ENCODE measurements around the gene HOXD8.

HOXD8 gene

DNA sequence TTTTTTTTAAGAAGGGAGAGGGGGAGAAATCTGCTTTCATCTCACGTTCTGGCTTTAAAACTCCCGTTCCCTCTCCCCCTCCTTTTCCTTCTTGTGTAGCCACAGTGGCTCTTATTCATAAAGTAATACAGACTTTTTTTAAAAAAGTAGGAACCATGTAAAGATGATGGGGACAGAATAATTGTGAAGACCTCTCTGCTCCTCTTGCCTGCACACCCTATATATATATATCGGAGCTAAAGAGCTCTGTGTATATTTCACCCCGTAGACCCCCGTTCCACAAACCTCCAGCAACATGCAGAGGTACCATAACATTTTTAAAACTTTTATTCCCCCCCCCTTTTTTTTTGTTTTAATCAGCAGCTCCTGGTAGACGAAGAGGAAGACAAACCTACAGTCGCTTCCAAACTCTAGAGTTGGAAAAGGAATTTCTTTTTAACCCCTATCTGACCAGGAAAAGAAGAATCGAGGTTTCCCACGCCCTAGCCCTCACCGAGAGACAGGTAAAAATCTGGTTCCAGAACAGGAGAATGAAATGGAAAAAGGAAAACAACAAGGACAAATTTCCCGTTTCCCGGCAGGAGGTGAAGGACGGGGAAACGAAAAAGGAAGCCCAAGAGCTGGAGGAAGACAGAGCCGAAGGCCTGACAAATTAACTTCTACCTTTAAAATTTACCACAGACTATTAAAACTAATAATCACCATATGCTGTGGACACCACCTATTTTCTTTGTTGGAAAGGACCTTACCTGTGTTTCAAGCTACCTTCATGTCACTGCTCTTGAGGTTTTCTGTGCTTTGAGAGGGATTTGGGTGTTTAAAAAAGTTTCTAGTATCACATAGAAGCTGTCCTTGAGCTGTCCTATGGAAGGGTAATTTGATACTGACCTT, 1.7 kb downstream of the HOXD8 start:
- DNase-seq, result no peak

DNA sequence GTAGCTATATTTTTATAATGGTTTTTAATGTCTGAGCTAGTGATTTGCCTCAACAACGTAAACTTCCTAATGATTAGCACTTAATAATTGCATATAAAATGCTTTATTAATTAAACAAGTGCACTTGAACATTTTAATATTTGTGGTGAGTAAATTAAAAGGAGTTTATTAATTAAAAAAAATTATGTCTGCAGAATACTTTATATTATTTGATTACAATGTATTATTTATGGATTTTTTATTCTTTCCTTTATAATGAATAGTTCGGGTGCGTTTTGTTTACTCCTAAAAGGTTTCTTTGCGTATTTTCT, 2.3 kb downstream of the HOXD8 start:
- DNase-seq, result no peak

DNA sequence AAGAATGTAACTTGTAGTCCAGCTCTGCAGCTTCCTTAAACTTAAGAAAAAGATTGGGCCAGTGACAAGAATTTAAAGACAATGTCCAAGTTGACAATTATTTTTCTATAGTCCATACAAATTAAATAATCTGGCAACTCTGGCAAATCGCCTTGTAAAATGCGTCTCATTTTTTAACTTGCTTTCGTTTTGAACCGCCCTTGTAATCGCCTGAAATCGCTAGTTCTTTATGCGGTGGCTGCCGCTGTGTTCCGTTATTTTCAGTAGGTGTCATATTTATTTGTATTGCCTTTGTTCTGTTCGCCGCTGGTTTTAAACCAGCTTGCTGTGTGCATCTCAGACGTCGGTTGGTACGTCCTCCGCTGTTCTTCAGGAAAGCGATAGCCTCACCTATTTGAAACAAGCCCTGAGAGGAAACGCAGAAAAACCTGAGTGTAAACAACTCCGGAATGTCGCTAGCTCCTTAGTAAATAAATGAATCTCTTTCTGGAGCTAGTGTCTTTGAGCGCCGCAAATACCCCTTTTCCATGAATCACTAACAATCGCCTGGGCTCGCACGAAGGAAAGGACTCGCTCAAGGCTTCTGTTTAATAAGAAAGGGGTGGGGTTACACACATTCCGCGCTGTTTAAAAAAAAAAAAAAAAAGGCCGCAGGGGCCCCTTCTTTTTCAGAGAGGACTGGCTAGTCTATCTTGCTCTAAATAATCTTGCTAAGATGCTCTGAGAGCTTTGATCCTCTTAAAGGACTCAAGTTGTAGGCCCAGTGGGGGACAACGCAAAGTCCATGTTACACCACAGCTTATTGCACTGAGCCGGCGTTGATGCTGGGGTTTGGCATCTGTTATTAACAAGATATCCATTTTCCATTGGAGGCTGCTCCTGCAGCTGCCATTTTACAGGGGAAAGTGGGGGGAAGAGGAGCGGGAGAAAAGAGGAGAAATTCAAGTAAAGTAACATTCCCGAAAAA, 3.0 kb downstream of the HOXD8 start:
- no peak for DNase-seq

DNA sequence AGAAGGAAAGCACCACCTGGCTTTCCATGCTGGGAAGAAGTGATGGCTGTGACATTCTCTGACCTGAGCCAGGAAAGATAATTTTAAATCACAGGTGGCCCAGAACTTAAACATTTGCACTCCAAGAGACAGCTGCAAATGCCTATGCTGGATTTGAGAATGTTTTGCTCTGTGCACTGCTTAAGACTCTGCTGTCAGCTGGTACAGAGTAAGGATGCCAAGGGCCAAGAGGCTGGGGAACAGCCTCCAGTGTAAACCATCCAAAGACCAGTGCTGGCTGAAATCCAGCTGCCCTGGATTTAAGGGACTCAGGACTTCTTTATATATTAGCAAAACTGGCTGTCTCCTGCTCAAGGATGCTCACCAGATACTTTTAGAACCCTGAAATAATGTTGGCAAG, 3.9 kb downstream of the HOXD8 start:
- DNase-seq, result no peak

DNA sequence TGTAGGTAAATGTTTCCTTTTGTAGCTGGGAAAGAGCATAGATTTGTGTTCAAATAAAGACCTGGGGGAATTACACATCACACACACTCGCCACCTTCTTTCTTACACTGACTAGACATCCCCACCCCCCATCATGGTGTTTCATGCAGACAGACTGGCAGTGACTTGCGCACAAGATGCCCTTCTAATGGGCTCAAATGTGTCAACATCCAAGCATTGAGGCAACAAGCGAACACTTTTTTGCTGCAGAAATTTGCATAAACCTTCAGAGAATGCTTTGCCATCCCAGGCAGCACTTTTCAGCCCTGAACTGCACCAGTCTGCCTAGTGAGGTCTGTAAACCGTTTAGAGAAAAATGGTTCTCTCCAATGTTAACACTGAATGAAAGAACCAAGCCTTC, 4.5 kb downstream of the HOXD8 start:
- no peak for DNase-seq

DNA sequence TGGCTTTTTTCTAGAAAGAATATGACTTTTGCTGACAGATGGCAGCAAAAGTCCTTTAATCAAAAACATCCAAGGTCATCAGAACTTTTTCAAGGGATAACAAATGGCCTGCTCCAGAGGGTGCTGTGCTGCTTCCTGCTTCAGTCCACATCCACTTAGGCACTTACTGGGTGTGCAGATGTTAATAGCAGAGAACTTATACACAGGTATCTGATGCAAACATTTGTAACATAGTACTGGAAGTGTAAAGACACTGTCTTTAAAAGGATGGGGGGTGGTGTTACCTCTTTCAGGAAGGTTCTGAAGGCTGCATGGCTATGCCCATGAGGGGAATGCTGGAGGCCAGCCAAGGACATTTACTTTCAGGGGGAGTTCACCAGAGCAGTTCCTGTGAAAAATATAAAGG, 5.5 kb downstream of the HOXD8 start:
- DNase-seq, result no peak

DNA sequence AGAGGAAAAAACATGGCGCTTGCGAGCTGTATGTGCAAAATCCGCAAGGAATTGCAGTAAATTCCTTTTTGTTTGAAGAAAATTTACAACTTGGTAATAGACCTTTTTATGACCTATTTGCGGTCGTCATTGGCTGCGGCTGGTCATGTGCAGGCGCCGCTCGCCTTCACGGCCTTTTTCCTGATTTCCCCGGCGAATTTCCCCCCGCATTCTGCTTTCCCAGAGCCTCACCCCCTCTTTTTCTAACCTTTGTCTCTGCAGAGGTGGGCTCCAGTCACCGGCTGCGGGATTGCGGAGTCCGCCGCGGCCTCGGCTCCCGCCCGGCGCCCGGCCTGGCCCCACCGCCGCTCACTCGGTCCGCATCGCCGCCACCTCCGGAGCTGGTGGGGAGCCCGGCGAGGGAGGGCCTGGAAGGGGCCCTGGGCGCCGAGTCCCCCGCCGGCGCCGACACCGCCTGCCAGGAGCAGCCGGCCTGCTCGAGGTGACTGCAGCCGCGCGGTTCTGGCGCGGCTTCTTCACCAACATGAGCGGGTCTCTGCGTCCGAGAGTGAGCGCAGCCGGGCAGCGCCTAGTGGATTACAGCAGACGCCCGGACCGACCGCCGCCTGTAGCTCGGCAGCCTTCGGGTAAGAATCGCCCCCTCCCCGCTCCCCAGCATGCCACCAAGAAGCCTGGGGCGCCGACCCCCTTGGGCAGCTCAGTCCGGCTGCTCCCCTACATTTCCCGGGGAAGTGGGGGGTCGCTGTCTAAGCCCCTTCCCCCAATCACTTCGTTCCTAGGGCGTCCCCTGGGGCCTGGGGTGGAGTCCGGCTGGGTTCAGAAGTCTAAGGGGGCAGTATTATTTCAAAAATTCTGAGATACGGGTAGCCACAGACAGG, 7.1 kb downstream of the HOXD8 start:
- no peak for DNase-seq

DNA sequence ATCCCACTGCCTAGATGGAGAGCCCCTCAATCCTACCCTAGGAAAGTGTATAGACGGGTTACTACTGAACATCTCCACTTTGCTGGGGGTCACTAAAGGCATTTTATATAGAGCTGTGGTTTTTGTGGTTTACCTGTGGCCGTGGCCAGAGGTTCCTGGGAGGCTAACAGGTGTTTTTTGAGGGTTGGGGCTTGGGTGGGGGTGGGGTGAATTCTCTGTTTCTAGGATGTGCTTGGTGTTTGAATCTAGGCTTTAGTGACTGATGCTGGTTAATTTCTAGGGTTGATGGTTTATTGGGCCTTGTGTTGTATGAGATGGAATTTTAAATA, 7.7 kb downstream of the HOXD8 start:
- no peak for DNase-seq

DNA sequence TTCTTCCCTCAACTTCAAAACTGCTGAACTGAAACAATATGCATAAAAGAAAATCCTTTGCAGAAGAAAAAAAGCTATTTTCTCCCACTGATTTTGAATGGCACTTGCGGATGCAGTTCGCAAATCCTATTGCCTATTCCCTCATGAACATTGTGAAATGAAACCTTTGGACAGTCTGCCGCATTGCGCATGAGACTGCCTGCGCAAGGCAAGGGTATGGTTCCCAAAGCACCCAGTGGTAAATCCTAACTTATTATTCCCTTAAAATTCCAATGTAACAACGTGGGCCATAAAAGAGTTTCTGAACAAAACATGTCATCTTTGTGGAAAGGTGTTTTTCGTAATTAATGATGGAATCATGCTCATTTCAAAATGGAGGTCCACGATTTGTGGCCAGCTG, 8.4 kb downstream of the HOXD8 start:
- no peak for DNase-seq

DNA sequence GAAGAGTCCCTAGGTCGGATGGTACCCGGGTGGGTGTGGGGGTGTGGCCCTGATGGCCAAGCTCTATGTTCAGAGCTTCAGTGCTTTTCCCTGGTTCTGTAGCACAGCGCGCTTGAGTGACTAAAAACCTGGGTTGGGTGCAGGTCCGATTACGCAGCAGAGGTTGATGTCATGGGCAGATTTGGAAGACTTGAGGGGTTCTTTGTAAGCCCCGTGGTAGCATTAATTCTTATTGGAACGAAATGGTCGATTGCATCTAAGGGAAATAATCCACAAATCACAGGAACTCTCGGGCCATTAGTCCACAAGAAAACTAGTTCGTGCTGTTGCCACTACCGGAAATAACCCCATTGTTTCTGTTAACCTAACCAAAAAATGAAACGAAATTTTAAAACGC, 9.0 kb downstream of the HOXD8 start:
- DNase-seq, result no peak

DNA sequence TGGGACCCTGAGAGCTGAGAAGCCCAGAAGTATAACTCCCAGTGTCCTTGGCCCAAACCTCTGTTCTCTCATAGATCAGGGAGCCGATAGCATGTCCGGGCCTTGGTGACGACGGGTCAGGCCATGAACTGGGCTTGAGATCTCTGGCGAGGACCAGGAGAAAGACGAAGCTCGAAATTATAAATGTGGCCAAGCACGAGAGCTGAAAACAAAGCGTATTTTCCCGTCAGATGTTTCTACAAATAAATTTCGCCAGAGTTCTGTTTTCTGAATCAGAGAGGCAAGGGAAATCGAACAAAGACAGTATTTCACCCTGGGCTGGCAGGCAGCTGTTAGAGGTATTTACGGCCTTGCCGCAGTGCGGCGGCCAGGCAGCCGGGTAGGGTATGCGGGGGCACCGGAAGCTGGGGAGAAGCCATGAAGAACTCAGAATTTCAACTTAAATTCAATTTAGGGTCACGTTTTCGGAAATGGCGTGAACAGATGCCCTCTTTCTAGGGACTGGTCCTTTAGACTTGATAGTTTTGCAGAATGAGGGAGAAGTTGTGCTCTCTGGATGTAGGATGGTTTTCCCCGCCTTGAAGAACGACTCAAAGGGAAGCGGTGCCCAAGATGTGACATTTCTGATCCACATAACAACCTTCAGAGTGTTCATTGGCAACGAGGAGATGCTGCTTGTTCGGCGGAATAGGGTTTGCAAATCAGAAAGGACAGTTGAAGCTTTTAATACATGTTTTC, 9.6 kb downstream of the HOXD8 start:
- no peak for DNase-seq

DNA sequence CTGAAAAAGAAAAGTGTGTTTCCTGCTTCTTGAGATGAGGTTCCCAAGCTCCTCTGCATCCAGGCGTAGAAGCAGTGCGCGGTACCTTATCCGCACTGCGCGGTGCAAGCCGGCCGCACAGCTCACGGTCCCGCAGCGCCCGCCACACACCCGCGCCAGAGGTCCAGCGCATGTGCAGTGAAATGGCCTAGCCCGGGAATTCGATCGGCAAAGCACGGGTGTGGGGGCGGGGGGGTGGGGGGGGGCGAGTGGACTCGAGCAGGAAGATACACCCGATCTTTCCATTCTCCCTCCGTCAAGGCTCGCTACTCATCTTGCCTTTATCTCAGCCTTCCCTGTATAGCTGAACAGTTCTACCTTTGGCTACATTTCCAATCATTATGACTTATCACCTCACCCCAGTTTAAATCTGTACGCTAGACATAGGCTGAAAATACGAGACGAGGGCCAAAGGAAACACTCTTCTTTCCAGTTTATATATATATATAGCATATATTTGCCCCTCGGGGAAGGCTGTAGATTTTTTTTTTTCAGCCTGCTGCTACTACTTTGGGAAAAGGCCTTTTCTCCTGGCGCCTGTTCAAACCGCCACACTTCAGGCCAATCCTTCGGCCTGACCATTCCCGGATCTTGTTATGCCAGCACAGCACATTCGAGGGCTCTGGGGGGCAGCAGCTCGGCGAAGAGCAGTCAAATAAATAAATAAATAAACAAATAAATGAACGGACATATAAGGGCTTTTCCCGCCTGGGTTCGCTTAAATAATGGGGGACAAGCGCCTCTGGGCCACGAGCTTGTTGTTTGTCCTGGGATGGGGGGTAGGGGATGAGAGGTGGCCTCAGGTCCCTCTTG, 10.4 kb downstream of the HOXD8 start:
- DNase-seq, result no peak

DNA sequence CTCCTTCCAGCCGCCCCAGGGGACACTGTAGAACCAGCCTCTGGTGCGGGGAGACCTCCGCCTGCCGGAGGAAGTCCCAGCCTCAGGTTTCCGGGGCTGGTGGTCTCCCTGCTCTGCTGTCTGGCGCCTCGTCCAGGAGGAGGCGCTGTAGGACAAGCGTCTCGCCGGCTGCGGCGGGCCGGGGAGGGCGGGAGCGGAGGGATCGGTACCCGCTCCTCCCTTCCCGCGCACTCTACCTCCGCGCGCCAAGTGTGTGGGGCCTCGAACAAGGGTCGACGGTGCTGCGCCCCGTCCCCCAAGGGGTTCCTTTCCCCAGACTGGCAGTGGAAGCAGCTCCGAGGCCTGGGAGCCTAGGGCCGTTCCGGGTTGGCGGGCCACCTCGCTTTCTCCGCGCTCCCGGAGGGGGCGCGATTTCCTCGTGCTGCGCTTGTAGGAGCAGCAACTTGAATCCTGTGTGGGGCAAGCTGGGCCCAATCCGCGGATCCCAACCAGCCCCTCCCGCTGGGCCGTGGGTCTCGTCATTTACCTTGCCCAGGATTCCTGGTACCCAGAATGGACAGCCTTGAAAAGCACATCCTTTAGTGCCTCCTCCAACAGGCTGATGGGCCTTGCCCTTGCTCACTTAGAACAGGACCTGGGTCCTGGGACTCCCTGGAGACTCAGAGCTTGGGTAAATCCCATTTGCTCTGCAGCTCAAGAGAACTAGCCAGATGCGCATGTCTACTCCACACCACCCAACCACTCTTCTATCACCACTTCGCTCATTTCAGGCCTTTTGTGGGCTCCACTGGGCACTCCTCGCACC, 11.2 kb downstream of the HOXD8 start:
- DNase-seq, result no peak

DNA sequence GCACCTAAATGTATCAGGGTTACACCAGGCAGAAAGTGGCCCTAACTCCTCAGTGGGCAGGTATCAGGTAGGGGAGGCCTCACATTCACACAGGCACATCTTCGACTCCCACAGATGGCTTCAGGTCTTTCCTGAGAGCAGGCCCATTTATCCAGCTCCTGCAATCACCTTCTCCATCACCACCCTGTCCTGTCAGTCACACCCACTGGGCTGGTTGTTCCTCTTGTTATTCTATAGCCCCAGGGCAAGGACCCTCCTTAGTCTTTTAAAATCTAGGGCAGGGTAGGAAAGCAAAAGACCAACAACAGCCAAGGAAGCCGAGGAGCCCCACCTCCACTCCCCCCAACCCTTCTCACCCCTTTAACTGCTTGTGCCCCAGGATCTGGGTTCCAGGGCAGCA, 12.8 kb downstream of the HOXD8 start:
- no peak for DNase-seq

DNA sequence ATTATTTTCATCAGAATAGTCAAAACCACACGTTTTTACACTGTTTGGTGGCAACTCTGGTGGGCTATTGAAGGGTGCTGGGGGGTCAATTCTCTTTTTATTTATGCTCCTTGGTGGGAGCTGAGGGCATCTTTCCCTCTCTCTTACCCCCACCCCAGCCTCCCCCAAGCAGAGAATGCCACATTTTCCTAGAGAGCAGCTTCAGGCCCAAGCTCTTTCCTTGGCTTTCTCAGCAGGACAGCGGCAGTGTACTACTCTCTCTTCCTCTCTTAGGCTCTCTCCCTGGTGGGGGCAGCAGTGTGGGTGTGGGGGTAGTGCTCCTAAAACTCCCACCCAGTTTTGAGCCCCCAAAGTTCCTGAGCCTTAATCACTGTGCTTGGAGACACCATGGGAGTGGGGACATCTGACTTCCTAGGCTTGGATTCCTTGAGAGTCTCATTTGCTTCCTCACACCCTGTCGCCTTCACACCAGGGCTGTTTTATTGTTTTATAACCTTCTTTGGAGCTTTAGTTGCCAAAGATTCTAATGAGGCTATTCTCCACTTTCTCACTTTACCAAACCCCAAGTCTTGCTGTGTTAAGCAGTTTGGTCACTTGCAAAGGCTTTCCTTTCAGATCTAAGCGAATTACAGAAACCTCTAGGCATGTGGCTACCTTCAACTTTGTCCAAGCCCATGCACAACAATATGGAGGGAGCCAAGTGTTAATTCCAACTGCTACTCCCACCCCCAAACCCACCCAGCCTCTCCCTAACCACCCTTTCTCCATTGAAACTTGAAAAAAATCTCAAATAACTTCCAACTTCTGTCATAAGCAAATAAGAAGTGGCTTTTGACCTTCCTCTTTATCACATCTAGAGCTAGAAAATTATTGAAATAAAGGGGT, 15.8 kb downstream of the HOXD8 start:
- DNase-seq, result no peak

DNA sequence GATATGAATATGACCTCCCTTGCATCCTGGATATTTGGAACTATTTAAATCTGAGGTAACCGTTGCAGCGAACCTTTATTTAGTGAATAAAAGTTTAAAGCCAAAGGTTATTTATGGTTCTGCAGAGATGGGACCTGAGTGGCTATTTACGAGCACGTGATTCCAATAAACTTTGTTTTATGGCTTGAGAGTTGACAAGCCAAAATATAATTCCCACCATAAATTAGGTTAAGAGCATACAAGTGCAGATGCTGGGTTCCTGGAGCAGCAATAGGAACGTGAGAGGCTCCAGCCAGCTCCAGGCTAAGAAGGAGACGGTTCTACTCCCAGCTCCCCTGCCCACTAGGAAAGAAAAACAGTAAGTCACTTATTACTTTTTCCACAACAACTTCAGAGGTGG, 16.6 kb downstream of the HOXD8 start:
- no peak for DNase-seq

DNA sequence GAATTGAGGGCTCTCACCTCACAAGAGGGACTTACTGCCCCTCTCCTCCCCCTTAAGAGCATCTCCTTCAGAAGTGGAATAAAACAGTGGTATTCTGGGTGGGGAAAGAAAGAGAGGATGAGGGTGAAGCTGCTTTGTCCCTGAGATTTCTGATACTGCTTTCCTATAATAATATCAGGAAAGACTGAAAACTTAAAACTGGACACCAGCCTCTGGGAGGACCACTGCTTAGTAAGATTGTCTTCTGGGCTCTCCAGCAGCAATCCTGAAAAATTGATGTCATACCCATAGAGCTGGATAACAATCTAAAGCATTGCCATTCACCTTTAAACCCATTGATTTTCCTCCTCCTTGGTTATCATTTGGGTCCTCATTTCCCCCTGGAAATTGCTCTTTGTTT, 17.1 kb downstream of the HOXD8 start:
- no peak for DNase-seq

DNA sequence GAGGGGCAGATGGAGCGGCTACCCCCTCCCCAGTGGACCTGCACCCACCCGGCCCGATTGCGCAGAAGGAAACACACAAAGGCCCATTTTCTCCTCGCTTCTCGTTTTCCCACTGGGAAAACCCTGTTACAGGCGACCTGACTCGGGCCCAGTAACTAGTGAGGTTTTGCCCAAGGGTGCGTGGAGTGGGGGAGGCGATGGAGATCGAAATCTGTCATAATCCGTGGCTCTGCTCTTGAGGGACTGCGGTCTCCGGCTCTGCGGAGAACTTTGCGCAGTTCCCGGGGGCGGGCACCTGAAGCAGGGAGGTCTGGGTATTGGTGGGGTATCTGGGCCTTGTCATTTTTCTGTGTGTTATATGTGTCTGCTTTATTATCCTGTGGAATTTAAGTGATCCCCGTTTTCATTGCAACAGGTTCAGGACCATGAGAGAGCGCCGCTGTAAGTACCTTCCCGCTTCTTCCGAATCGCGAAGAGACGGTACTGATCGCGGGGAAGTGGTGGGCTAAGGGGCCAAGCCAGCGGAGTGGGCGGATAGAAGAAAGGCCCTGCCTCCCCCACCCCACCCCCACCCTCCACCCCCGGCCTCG, 17.8 kb downstream of the HOXD8 start:
- DNase-seq, result no peak
